HG02571 (cell line): Measurements from ENCODE around the gene CTSL.

Source experiments
- ATAC-seq: cut with Tn5 transposase; IDR thresholded peaks from one replicate; pipeline ENCODE4 v1.9.1; 2021; ENCODE audit warnings: mild to moderate bottlenecking, moderate library complexity; ENCODE audit not compliant: unreplicated experiment

Gene CTSL

DNA sequence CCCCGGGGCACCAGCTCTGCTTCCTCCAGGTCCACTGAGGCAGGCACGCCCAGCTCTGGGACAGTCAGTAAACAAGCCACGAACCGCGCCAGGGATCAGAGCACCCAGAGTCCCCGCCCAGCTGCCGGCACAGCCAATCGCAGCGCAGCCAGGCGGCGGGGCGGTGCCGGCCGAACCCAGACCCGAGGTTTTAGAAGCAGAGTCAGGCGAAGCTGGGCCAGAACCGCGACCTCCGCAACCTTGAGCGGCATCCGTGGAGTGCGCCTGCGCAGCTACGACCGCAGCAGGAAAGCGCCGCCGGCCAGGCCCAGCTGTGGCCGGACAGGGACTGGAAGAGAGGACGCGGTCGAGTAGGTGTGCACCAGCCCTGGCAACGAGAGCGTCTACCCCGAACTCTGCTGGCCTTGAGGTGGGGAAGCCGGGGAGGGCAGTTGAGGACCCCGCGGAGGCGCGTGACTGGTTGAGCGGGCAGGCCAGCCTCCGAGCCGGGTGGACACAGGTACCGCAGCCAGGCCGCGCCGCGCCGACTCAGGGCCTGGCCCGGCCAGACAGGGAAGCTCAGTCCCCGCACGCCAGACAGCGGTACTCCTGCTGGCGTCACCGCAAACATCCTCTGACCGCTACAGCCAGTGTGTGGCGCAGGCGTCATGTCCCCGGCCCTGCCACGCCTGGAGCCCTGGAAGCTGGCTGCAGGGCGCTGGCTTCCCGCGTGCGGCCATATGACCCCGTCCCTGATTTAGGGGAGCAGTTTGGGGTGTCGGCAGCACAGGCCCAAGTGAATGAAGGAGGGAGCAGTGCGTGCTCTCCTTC lies at the start of gene CTSL:
Gene CTSL, plus strand, starts transcription at position 220 of the 810 bp plus-strand sequence. CDS start 1,485 bp downstream, outside the sequence.
- no peak for ATAC-seq

DNA sequence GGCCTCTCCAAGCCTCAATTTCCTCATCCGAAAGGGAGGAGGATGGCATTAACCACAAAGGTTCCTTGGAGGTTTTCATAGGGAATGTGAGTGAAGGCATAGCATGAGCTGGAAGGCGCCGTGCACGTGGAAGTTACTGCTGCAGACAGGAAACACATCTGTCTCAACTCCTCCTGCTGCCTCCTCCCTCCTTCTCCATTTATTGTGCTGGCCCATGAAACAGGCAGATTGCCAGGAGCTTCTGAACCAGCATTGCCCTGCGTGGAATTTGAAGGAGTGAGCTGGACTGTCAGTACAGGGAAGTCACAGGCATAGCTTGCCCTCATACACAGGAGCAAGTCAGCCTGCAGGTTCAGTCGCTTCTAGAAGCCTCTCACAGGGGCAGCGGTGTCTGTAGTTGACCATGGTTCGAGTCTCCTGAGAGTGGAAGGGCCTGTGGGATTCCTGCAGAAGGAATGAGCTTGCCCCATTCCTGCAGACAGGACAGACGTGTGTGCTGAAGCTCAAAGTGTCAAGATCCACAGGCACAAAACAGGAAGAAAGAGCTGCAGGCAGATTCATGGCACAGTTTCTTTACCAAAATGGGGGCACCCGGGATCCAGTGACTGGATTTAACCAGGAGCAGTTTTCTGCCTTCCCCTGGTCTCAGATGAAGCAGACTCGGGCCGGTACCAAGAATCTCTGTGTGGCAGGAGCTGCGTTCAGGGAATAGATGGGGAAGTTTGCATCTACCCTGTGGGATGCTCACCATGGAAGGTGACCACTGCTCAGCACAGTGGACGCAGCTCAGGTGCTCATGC lies 48.7 kb upstream of the CTSL start:
- ATAC-seq, result no peak

DNA sequence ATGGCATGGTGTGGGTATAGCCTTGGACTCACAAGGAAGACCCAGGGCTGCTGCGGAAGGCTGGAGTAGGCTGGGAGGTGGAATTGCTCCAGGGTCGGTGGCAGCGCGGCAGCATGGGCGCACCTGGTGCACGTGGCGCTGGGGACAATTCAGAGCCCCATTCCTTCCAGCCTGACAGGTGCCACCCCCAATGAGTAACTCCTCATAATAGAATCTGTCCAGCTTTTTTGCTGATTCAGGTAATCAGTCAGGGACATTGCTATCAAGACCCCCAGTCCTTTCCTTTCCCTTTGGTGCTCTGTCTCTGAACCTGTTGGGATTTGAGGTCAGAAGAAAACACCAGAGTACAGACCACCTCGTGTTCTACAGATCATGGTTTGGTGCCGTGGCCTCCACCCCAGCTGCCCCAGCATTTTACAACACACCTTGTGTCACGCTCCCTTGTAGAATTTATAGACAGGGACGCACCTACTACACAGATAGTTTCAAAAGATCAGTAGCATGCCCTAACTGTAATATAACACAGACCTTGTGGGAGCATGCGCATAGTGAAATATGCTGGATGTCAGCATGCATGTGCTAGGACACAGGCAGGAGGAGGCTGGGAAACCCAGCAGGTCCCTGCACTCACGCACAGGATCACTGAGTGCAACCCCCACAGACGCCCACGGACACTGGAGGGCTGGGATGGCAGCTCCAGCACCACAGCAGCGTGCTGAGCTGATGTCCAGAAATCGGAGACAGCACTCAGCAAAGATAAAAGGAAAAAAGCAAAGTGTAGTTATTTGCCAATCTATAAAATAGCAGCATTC lies 47.9 kb upstream of the CTSL start:
- ATAC-seq, result no peak

DNA sequence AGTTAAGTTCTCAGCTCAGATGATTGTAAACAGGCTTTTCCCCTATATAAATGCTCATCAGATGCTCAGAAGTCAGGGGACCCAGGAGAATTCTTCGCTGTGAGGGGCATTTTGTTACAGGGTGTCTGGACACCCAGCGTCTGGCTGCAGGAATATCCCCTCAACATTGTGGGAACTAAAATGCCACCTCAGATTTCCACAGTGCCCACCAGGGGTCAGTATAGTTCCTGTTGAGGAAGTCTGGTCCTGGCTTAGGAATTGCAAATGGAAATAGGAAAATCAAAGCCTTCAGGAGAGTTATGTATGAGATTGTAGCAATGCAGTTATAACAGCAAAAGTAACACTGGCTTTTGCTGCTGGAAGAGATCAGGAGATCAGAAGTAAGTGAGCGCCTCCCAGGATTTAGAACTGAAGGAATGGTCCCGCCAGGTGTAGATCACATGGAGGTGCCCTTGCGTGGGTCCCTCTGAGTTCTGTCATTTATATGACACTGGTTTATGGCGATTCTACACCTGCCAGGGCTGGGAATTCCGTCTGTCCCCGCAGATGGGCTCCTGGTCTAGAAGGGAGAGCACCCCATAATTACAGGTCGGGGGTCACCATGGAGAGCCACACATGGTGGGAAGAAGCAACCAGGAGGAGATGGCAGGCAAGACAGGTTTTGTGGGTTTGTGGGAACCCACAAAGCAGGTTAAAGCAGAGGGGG lies 47.1 kb upstream of the CTSL start:
- ATAC-seq, result no peak

DNA sequence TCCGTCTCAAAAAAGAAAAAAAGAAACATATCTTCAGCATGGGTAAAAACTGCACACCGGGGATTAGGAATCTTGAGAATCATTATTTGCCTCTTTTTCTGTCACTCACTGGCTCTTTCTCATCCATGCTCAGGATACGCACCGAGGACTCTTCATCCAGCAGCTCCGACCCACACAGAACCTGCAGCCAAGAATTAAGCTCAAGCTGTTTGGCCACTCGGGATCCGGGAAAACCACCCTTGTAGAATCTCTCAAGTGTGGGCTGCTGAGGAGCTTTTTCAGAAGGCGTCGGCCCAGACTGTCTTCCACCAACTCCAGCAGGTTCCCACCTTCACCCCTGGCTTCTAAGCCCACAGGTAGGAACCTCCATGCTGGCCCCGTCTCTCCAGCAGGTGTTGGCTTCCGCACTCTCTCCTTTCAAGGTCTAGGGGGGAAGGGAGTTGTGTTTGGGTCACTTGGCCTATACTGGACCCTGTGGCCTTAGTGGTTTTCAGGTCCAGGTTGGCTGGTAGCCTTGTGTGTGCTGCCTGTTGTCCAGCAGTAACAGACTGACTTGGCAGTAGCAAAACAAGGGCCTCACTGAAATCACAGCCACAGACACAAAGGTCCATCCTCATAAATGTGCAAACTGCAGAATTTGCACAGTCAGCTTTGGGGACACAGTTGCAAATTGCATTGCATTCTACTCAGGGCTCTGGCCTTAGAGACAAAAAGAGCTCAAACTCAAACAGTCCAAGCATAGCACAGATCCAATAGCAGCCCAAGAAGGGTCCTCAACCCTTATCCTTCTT lies 44.5 kb upstream of the CTSL start:
- no peak for ATAC-seq

DNA sequence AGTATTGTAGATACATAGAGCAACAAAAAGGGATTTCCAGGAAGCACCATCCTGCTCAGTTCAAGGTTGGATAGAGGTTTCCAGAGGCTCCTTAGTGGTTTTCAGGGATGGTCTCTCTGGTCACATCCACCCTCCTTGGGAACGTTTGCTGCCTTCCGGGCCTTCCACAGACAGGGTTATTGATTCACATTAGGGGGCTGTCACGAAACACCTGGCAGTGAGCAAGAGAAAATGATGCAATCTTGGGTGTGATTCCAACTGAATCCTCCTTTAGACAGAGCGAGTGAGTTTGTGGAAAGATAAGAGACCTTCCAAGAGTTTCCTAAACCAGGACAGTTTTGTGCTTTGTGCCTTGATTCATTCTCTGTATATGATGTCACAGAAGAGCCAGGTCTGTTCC lies 43.8 kb upstream of the CTSL start:
- ATAC-seq, result no peak

DNA sequence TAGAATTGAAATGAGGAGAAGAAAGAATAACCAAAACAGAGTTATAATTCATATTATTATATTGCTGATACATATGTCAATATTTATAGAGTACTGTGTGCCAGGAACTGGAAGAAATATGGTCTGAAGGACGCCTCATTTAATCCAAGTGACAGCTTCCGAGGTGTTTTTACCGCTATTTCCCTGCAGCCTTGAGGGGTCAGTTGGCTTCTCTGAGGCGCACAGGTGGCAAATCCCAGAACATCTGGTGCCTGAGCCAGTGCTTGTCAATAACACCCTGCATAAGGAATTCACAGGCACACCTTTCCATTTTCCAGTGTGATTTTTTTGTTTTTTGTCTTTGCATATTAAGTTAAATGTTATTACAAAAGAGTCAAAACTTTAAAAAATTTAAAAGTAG lies 43.3 kb upstream of the CTSL start:
- ATAC-seq, result no peak

DNA sequence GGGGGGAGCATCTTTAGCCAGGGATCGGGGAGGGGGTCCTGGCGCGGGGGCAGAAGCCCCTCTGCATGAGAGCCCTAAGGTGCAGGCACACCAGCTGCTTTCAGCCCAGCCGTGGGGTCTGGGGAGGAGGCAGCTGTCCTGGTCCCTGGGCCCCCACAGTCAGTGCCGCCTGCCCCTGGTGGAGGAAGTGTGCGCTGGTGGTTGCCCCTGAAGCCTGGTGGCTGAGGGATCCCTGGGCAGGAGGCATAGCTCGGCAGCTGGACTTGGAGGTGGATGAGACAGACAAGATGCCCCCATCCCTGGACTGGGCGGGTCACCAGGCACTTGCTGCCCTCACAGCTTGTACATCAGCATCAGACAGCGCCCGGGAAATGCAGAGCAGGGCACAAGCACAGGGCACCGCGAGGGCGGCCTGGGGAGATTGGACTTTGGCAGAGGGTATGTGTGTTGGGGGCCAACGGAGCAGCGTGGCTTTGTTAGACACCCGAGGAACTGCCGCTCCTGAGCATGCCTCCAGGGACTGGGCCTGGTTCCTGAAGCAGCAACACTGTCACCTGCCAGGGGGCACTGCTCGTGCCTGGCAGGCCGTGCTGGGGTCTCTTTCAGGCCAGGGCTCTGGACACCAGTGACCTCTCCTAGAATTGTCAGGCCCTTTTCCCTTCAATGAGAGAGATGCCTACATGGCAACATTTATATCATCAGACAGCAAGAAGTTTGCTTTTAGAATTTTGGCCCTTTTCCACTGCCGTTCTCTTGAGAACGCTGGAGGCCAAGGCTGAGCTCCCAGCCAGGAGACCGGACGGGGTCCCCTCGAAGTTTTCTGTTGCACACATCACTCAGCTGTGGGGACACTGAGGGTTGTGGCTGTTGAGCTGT lies 41.9 kb upstream of the CTSL start:
- no peak for ATAC-seq

DNA sequence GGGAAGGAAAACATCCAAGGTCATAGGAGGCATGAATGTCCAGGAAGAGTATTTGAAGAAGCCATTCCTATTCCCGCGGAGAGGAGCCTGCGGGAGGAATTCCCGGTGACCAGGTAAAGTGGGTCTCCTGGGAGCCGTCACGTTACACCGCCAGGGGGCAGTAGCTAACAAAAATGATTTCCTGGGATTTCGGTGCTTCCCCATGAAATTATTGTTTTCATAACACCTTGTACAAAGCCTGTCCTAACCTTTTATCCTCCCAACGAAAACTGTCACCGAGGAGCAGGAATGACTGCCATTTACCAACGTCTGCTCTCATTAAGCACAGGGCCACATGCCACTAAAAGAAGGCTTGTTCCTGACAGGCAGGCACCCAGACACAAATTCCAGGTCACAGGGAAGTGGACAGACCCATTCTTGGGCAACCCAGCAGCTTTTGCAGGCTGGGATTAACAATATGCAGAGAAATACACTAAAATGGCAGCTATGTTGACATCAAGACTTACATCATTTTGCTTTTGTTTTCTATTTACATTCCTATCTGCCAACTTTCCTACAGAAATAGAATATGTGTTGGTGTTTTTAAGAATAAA lies 41.2 kb upstream of the CTSL start:
- no peak for ATAC-seq

DNA sequence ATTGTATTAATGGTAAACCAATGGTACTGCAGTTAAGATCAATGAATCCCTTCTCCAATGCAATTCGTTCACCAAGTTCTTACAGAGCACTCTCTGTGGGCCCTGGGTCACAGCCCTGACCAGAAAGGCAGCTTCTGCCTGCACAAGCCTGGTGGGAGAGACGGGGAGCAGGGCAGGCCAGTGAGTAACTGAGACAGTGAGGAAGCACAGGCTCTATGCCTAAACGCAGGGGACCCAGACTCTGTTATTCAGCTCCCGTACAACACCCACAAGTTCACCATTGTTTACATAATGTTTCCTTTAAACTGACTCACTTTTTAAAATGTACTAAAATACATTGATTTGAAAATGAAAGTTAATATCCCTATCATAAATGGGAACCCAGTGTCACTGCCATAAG lies 40.5 kb upstream of the CTSL start:
- ATAC-seq, result no peak

DNA sequence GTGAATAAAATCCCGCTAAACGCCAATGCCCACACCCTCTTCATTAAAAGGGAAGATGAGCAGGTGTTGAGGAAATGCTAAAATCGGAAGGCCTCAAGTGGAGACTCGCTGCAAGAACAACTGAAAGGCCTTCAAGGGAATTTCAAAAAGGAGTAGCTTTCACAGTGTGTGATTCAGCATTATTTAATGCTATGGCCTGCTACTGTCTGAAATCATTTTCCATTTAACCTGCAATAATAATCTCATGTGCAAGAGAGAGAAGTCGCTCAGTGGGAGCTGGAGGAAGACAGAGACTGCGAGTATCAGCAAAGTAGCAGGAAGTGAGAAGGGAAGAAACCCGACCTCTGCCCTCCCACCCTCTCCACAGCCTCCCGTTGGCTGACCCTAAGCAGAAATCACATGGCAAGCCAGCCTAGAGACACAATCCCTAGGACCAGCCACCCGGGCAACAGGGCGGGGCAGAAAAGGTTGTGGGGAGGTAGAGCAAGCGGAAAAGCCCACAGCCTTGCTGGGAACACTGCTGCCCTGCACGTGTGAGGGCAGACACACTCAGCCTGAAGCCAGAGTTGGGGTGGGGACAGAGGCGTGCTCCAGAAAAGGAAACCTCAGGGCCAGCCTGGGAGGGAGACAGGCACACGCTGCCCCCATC lies 39.9 kb upstream of the CTSL start:
- no peak for ATAC-seq

DNA sequence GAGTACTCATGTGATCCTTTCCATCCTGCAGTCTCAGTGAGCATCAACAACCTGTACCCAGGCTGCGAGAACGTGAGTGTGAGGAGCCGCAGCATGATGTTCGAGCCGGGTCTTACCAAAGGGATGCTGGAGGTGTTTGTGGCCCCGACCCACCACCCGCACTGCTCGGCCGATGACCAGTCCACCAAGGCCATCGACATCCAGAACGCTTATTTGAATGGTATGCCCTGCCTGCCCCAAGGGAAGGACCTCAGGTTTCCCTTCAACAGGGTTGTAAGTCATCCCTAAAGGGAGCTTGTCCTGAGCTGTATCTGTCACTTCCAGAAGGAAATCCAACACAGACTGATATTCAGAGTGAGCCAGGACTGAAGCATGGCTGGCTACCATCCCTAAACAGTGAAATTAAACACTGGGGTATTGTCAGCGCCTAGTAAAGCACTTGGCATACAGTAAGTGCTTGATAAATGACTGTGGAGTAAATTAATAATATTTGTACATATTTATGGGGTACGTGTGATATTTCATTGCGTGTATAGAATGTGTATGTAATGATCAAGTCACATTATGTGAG lies 39.3 kb upstream of the CTSL start:
- no peak for ATAC-seq

DNA sequence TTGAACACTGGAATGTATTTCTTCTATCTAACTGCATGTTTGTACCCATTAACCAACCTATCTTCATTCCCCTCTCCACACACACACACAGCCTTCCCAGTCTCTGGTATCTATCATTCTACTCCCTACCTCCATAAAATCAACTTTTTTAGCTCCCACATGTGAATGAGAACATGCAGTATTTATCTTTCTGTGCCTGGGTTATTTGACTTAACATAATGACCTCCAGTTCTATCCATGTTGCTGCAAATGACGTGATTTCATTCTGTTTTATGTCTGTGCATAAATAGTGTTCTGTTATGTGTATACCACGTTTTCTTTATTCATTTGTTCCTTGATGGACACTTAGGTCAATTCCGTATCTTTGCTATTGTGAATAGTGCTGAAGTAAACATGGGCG lies 38.7 kb upstream of the CTSL start:
- no peak for ATAC-seq

DNA sequence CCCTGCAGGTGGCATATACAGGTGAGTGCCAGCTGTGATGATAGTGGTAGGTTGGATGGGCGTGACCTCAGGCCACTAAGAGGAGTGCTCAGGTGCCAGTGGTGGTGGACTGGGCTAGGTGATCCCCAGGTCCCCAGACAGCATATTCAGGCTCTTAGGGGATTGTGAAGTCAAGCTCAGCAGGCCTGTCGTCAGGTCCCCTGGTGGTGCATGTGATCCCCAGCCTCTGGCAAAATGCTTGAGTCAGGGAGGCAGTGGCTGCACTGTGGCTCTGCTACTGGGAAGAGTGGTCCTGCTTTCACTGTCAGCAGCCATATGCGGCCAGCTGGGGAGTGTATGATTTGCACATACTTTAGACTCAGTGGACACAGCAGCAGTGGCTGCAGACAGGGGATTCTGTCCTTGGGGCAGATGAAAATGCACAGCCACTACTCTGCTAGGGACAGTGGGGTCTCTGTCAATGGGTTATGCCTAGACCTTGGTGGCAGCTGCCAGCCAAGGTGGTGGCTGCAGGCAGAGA lies 31.6 kb upstream of the CTSL start:
- ATAC-seq, result no peak

DNA sequence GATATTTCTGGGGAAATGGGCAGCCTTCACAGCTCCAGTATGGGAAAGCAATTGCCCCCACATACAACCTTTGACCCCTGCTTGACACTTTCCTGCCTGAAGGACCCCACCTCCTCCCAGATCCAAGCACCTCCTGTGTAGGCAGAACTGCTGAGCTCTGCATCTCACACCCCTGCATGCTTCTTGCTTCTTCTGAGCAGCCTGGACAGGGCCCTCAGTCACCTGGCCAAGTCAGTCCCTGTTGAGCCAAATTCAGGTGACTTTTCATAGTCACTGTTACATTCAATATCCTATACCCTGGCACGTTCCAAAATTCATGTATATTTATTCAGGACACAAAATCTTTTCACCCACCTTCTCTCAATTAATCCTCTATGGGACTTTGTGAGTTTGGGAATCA lies 30.4 kb upstream of the CTSL start:
- no peak for ATAC-seq

DNA sequence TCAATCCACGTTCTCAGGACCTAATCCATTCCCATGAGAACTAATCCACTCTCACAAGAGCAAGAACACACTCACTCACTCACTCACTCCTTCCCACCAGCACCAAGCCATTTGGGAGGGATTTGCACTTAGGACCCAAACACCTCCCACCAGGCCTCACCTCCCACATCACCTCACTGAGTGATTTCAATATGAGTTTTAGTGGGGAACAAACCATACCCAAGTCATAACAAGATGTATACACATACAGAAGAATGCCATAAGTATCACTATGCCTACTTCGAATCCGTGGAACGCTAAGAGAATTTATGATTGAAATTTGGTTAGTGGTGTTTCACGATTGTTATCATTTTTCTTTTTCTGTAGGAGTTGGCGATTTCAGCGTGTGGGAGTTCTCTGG lies 29.3 kb upstream of the CTSL start:
- no peak for ATAC-seq

DNA sequence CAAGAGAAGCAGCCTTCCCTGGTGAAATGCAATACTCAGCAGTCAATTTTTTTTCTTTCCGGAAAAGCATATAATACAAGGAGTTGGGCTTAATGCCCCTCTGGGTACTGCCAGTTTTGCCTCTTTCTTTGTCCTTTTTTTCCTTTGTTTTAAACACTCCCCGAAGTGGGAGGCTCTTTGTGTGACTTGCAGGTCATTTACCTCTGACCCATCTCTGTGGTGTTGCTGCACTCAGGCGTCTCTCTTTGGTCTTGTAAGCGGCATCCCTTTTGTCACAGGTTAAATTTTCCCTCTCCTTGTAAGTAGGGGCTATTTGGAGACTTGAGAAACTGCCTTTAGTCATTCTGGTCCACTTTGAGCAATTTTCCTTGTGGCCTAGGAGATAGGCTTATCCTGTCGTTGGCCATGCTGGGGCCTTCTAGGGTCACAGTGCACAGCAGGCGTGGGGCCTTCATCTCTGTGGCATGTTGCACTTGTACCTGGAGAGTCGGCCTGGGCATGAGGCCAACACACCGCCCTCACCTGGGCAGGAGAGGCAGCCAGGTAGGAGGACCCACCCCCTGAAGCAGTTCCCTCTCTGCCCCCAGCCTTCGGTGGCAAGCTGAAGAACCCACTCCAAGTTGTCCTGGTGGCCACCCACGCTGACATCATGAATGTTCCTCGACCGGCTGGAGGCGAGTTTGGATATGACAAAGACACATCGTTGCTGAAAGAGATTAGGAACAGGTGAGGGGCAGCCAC lies 27.7 kb upstream of the CTSL start:
- ATAC-seq, result no peak
